ENCODE data around the gene SYNJ2.
A peak's percentile ranks its signal among the peaks of the same experiment; 100 is the strongest.

SYNJ2 gene

GRCh38 chr6:158044525-158044888 lies 62.8 kb downstream of the SYNJ2 start:
- no peak for DNase-seq

DNA sequence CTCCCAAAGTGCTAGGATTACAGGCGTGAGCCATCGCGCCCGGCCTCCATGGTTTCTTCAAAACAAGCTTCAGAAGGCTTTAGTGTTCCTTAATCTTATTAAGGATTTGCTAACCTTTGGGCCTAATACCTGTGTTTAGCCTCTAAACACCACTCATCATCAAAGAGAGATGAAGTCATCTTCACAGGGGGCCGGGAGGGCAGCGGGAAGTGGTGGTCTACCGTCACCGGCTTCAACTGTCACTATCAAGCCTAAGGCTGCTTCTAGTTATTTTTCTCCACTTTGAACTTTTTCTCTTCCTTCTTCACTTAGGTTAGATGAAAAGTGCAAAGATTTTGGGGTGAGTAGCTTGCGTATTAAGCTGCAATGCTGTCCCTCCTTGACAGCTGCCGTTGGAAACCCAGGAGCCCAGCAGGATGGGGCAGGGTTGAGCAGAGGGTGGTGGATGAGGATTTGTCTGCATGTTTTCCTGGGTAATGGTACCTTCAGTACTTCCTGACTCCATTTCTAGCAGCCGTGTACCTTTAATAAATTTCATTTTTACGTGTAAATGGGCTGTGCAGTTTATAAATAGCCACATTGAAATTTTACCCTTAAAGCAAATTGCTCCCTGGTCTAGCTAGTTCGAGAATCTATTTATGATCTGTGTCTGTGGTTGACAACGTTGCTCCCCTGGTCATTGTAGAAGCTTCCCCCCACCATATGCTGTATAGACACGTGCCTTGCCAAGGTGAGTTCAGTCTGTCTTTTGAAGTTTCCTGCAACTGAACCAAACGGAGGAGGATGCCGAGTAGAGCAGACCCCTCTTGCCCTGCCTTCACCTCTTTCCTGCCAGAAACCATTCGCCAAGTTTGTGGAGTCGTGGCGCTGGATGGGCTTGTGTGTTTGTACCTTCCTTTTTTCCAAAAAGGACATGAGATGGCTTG lies 64.8 kb downstream of the SYNJ2 start:
- DNase-seq = no peak

- no peak for DNase-seq
These were observed 65.5 kb downstream of the SYNJ2 start for GRCh38 chr6:158047127-158047518.

- no peak for DNase-seq
These were observed 66.1 kb downstream of the SYNJ2 start for GRCh38 chr6:158047563-158048323.

- DNase-seq = no peak
These were observed 66.9 kb downstream of the SYNJ2 start for GRCh38 chr6:158048589-158048988.

DNA sequence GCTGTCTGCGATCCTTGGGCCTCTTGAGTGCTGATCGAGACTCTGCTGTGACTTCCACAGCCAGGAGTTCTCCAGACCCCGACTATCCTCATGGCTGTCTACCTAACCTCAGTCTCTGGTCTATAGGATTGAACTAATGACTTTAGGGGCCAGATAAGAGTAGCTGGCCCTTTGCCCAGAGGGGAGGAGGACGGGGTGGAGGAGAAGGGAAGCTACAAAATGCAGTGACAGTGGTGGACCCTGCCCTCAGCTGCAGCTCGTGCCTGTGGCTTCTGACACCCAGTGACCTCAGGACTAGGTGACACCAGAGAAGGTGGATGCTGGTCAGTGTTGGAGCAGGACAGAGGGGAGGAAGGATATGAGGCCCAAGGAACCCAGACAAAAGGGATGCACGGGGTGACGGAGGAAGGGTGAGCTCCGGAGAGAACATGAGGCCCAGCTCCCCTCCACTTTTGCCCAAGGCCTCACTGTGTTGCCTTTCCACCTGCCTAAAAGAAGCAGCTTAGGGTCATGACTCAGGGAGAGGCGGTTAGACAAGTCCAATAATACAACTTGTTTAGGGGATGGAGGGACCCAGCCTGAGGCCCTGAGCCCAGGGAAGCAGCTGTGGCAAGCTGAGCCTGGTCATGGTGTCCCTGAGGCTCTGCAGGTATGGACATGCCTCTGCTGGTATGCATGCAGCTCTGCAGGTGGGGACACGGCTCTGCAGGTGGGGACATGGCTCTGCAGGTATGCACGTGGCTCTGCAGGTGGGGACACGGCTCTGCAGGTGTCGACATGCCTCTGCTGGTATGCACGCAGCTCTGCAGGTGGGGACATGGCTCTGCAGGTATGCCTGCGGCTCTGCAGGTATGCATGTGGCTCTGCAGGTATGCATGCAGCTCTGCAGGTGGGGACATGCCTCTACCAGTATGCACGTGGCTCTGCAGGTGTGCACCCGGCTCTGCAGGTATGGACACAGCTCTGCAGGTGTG lies 67.7 kb downstream of the SYNJ2 start:
- DNase-seq = no peak

- no peak for DNase-seq
These were observed 68.6 kb downstream of the SYNJ2 start for GRCh38 chr6:158050107-158050735.

DNA sequence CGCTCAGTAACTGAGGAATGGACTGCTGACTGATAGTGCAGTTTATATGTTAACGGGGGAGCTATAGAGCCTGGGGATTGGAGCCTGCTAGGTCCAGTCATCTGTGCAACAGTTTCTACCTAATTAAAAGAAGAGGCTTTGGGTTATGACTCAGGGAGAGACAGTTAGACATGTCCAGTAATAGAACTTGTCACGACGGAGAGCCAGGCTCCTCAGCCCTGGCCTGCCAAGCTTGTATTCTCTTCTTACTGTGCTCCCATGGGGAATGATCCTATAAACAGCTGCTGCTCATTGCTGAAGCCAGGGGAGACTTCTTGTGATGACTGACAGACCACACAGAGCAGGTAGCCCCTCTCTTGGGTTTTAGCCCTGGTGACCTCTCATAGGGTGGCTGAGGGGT lies 69.3 kb downstream of the SYNJ2 start:
- DNase-seq = no peak

- no peak for DNase-seq
These were observed 70.3 kb downstream of the SYNJ2 start for GRCh38 chr6:158051968-158052367.

GRCh38 chr6:158053377-158054313 lies 72.0 kb downstream of the SYNJ2 start:
- DNase-seq = no peak

DNA sequence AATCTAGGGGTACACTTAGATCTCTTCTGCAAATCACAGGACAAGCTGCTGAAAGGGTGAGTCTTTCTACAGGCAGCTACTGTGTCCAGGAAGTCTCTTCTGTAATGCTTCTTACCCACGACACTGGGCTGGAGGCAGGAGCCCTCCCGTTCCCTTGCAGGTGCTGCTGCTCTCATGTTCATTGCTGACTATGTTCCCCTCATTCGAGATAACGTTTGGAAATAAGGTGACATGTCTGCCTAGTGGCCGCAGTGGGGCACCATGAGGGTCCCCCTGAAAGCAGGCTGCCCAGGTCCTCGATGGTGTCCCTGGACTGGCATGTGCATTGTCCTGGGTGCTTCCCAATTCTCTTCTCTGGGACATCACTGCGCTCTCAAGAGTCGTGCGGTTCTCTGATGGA lies 74.7 kb downstream of the SYNJ2 start:
- DNase-seq = no peak

DNA sequence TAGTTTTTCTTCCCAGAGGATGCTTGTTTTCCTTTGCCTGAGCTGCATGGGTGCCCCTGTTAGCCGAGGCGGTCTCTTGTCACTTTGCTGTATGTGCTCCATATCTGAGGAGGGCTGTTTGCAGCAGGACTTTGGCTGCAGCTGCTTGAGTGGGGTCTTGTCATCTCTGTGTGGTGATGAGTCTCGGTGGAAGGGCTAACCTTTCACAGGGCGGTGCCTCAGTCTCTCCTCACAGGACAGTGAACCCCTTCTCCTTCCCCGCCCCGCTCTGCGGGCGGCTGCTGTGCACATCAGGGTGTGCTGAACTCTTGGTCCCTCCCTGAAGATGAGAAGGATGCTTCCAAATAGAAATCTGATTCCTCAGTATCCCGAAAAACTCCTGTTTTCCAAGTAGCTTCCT lies 75.1 kb downstream of the SYNJ2 start:
- no peak for DNase-seq

DNA sequence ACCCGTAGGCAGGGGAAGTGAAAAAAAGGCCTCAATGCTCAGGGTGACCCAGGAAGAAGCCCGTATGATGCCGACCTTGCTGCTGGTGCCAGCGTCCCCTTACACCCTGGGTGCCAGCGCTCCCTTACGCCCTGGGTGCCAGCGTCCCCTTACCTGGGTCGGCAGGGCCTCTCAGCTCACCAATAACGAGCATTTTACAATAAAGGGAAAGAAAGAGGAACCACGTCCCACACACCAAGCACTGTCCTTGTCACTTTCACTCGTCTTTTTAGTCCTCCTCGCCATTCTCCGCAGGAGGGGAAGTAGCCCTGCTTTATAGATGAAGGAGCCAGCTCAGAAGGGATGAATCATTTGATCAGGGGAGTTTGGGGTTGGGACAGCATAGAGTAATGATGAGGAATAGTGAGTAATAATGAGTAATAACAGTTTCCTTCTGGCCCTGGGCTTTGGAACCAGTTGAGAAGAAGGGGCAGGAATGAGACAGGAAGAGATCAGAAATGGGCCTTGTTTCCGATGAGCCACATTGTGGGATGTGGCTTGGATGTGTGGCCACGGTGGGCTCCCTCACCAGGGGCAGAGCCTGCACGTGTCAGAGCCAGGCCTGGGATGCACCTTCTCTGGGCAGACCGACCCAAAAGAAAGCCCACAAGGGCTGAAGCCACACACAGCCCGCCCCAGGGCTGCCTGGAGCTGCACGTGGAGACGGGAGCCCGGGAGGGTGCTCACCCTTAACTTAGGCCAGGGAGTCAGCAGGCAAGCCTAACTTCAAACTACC lies 75.7 kb downstream of the SYNJ2 start:
- peak; percentile 89 to 96 for DNase-seq

DNA sequence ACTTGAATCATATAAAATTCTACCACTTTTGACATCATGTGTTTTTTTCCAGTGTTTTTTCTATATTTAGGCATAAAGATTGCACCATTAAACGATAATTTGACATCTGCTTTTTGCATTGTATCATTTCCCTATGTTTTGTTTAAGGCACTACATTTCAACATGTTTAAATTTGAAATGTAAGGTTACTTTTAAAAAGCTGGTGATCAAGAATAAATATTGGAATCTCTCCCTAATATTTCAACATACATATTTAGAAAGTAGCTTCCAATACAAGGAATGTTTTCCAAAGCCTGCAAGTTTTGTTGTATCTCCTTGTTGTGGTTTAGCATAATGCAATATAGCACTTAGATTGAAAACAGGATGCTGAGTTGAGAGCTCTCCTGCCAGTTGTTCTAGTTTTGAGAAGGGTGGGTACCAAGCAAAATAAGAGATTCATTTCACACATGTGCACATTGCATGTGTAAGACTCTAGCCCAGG lies 76.5 kb downstream of the SYNJ2 start:
- no peak for DNase-seq

- DNase-seq = no peak
These were observed 77.4 kb downstream of the SYNJ2 start for GRCh38 chr6:158059108-158059507.

DNA sequence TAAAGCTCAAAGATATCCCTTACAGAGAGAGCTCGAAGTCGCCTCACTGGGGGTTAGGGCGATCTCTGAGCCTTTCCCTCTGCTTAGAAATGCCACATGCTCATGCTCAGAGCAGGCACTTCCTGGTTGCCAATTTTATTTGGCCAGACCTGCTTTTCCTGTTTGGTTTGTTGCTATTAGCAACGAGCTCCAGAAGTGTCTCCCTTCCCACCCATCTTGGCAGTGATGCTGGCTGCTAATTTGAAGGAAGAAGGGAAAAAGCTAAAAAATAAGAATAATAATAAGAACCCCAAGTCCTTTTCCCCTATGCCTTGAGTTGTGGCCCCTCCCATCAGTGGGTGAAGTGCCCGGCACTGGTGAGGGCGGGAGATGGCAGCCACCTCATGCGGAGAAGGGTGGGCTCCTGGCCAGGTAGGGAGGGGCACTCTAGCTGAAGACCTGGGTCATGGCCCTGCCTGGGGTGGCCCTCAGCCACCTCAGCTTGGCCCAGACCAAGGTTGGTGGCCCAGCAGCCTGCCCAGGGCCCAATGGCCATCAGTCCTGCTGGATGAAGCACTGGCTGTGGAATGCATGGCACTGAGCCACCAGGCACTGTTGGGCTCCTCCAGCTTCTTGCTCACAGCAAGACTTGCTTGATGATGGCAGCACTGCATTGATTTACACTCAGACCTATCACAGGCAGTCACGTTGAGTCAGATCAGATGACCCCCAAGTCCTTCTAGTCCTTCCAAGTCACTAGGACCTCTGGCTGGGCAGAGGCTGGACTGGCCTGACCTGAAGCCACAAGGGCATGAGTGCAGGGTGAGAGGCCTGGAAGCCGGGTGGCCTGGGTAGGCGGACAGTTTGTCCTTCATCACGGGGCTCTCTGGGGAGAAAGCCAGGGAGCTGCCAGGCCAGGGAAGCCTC lies 79.0 kb downstream of the SYNJ2 start:
- DNase-seq = peak; percentile 20 to 44

GRCh38 chr6:158061361-158061708 lies 79.7 kb downstream of the SYNJ2 start:
- DNase-seq = no peak

GRCh38 chr6:158061709-158062461 lies 80.2 kb downstream of the SYNJ2 start:
- DNase-seq = no peak

DNA sequence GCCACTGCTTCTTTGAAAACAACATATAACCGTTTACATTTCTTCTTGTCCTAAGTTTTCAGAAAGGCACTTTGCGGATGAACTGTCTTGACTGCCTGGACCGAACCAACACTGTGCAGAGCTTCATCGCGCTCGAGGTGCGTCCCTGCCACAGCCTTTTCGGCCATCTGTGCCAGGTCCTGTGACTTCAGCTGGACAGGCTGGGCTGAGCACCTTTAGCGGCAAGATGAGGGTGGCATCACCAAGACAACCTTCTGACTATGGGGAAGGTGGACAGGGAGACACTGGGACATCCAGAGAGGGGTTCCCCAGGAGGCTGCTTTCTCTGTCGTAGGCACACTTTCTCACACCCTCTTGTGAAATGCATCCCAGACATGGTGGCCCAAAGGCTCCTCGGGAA lies 82.1 kb downstream of the SYNJ2 start:
- no peak for DNase-seq

Measured in SW 1271 (cell line).